ENCODE data around the gene YPEL5.

YPEL5 gene

DNA sequence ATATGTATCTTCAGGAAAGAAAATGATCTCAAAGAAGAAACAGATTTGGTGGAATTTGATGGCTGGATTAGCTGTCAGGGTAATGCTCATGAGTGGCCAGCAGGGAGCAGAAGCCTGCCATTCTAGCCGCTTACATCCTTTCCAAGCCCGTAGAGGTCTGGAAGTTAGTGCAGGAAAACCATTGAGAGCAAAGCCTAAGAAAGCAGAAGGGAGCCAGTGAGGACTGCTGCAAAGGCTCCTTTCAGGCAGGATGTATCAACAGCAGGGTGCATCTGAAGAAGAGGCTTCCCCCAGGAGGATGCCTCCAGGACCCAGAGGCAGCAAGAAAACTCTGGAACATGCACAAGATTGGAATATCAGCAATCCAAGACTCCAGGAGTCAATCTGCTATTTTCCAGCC lies 61.6 kb downstream of the YPEL5 start:
- DNase-seq = peak; percentile 59 to 77

DNA sequence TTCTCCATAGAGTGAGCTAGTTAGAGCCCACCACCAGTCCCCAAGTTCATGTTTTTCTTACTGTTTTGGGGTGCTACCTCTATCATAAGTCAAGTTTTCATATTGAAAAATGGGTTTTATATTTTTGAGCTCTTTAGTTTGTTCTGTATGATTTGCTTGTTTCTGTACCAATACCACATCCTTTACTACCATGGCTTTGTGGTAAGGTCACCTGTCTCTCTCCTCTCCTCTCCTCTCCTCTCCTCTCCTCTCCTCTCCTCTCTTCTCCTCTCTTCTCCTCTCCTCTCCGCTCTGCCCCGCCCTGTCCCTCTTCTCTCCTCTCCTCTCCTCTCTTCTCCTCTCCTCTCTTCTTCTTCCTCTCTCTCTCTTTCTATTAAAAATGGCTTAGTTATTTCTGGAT lies 62.4 kb downstream of the YPEL5 start:
- no peak for DNase-seq

Measured in Kasumi-1 (cell line).